ENCODE data around the gene XAF1. TPM values are rescaled to one million over a fixed set of nuclear protein-coding genes. Genes with fewer than 3 reads are reported as not detected.

The XAF1 gene
- polyA plus RNA-seq, 2 of the 4 experiments (the other 2 are of a cell fraction) = not detected

GRCh38 chr17:6711681-6712057 is 44.2 kb upstream of the XAF1 start:
- no peak for FAIRE-seq
- ChIA-PET POLR2A (interaction anchor here (1.5 kb wide), 1 partner anchor 12 kb away, joined by 3 read pairs; no protein-coding TSS in a partner anchor), CTCF (interaction anchor here (0.6 to 5.5 kb wide), 11 partner anchors 10 to 310 kb away, joined by 3 to 24 read pairs (median 7); no protein-coding TSS in a partner anchor)
- DNase-seq (ENCODE audit: low read depth in 1 of 2, low spot score in 1 of 2) = no peak
- H3K27ac ChIP-seq = no peak overlapping the region
- TF ChIP-seq GATA3 (IDR thresholded peaks at IDR 0.05; ENCODE audit: borderline replicate concordance) (no peak), EP300 (IDR thresholded peaks at IDR 0.05) (no peak), EHF (CRISPR knock-in tag; IDR thresholded peaks at IDR 0.05) (no peak), MAX (IDR thresholded peaks at IDR 0.05) (no peak), ZSCAN20 (CRISPR knock-in tag; IDR thresholded peaks at IDR 0.05) (no peak)
- 82% methylated on average over 2 of the region's 2 CpGs for WGBS (ENCODE audit: missing lambda C conversion rate)
- no peak overlapping the region for H3K4me3 ChIP-seq
- 0 out of 3 replicates have a peak, but pooled peaks cover 3% of the 10 kb centered on the region for H3K4me1 ChIP-seq
- peaks cover 8% of the 10 kb centered on the region; the same call in 2 of the 3 replicates for H3K9me3 ChIP-seq
- no peak overlapping the region for H3K4me2 ChIP-seq
- ATAC-seq = no peak

GRCh38 chr17:6712058-6712853 is 43.6 kb upstream of the XAF1 start:
- peak in 1 of 2 experiments; percentile 54 for DNase-seq (ENCODE audit: low read depth in 1 of 2, low spot score in 1 of 2)
- POLR2A ChIA-PET = interaction anchor here (1.5 kb wide), 1 partner anchor 12 kb away, joined by 3 read pairs; no protein-coding TSS in a partner anchor
- no peak for FAIRE-seq
- ATAC-seq = peak; percentile 30 to 40; a peak in 4 of 6 replicates
- Histone ChIP-seq H3K27ac (no peak overlapping the region; a peak in 1 of 6 replicates), H3K9me3 (peaks cover 10% of the 10 kb centered on the region; the same call in 2 of the 3 replicates), H3K4me1 (0 out of 3 replicates have a peak, but pooled peaks cover 3% of the 10 kb centered on the region), H3K4me2 (peak overlapping the region; percentile 95), H3K4me3 (no peak overlapping the region; the same call in 2 of the 3 replicates)
- TF ChIP-seq, protein P1, sequence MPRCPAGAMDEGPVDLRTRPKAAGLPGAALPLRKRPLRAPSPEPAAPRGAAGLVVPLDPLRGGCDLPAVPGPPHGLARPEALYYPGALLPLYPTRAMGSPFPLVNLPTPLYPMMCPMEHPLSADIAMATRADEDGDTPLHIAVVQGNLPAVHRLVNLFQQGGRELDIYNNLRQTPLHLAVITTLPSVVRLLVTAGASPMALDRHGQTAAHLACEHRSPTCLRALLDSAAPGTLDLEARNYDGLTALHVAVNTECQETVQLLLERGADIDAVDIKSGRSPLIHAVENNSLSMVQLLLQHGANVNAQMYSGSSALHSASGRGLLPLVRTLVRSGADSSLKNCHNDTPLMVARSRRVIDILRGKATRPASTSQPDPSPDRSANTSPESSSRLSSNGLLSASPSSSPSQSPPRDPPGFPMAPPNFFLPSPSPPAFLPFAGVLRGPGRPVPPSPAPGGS (IDR thresholded peaks at IDR 0.05) = no peak
- no peak for TF ChIP-seq HOXB5 (CRISPR knock-in tag; IDR thresholded peaks at IDR 0.05)
- TF ChIP-seq KDM1A (IDR thresholded peaks at IDR 0.05; ENCODE audit: low read depth) = 0 out of 2 replicates have a peak, but pooled peaks have one; percentile 55
- no peak for TF ChIP-seq SREBF2 (IDR thresholded peaks at IDR 0.05)
- no peak for TF ChIP-seq PBX3 (IDR thresholded peaks at IDR 0.05)
- 80% methylated on average over 11 of the region's 11 CpGs for WGBS (ENCODE audit: missing lambda C conversion rate)
- CTCF ChIA-PET = interaction anchor here (0.8 to 5.5 kb wide), 23 partner anchors 8 to 309 kb away, joined by 3 to 31 read pairs (median 5); no protein-coding TSS in a partner anchor

DNA sequence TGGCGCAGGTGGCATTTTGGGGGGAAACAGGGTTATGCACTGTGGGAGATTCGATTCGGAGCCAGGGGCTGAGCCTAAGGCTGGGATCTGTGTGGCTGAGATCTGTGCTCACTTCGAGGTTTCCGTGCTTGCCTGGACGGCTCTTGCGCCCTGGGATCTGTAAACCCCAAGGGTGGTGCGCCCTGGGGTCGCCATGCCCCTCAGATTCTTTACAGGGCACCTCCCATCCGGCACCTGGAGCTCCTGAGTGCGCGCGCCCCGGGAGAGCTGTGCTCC is 43.1 kb upstream of the XAF1 start:
- Histone ChIP-seq H3K27ac (peak overlapping the region; percentile 54 to 74; a peak in 4 of 6 replicates), H3K4me1 (0 out of 3 replicates have a peak, but pooled peaks cover 3% of the 10 kb centered on the region), H3K4me3 (peak overlapping the region; percentile 58), H3K9me3 (peaks cover 10% of the 10 kb centered on the region; the same call in 2 of the 3 replicates), H3K4me2 (peak overlapping the region; percentile 95)
- POLR2A ChIA-PET = no interaction called here
- FAIRE-seq (no peak), DNase-seq (ENCODE audit: low read depth in 1 of 2, low spot score in 1 of 2) (no peak), ATAC-seq (peak in 1 of 2 experiments; percentile 7; a peak in 3 of 6 replicates)
- CTCF ChIA-PET = interaction anchor here (0.8 to 5.5 kb wide), 24 partner anchors 9 to 309 kb away, joined by 3 to 31 read pairs (median 4); no protein-coding TSS in a partner anchor
- TF ChIP-seq POLR2A (IDR thresholded peaks at IDR 0.05; ENCODE audit: low read length) = no peak
- TF ChIP-seq RAD21 (conservative IDR thresholded peaks at IDR 0.05 in 1 of 2, IDR thresholded peaks at IDR 0.05 in 1 of 2) = no peak
- TF ChIP-seq KDM1A (IDR thresholded peaks at IDR 0.05; ENCODE audit: low read depth) = no peak
- no peak for TF ChIP-seq ZC3H11A (IDR thresholded peaks at IDR 0.05)
- TF ChIP-seq HOXB13 (CRISPR knock-in tag; IDR thresholded peaks at IDR 0.05; ENCODE audit: low read depth) = no peak
- TF ChIP-seq HDAC2 (IDR thresholded peaks at IDR 0.05) = no peak
- TF ChIP-seq FOSL2 (IDR thresholded peaks at IDR 0.05) = no peak
- TF ChIP-seq FOSL2 (CRISPR knock-in tag; IDR thresholded peaks at IDR 0.05) = no peak
- no peak for TF ChIP-seq TP53 (CRISPR knock-in tag; IDR thresholded peaks at IDR 0.05)
- no peak for TF ChIP-seq POLR2AphosphoS2 (conservative IDR thresholded peaks at IDR 0.05; ENCODE audit: low read length)
- TF ChIP-seq SREBF2 (IDR thresholded peaks at IDR 0.05) = no peak
- TF ChIP-seq GATA3 (IDR thresholded peaks at IDR 0.05; ENCODE audit: borderline replicate concordance) = no peak
- TF ChIP-seq NPAS2 (CRISPR knock-in tag; IDR thresholded peaks at IDR 0.05; ENCODE audit: borderline replicate concordance) = no peak
- no peak for TF ChIP-seq REST (IDR thresholded peaks at IDR 0.05)
- TF ChIP-seq PHF8 (IDR thresholded peaks at IDR 0.05; ENCODE audit: borderline replicate concordance, low read depth) = no peak
- TF ChIP-seq EHMT2 (IDR thresholded peaks at IDR 0.05; ENCODE audit: low read depth) = no peak
- TF ChIP-seq MYC (IDR thresholded peaks at IDR 0.05; ENCODE audit: borderline replicate concordance, low read length) = no peak
- TF ChIP-seq ZNF302 (CRISPR knock-in tag; IDR thresholded peaks at IDR 0.05) = no peak
- 65% methylated on average over 9 of the region's 14 CpGs for WGBS (ENCODE audit: missing lambda C conversion rate)

Data from A549 (cell line).